Stomach smooth muscle (tissue), 2 donors: Measurements from ENCODE around the gene RIPPLY3.
"Not testable (repeated sequence)": the region's sequence is repeated elsewhere in the genome, so short reads cannot be mapped to it uniquely, and the experiment has no call there.

Experiments
- H3K27ac ChIP-seq: one replicate; pipeline ENCODE4 v1.7.0; 2013; ENCODE audit warnings: mild to moderate bottlenecking, low read length, inconsistent platforms
- H3K27me3 ChIP-seq, 2 donors: one replicate each; pipeline ENCODE4 v1.7.0; 2013; ENCODE audit warnings: low read length in 2 of 2; ENCODE audit not compliant: insufficient read depth in 2 of 2, control insufficient read depth in 1 of 2
- H3K36me3 ChIP-seq, 2 donors: one replicate each; pipeline ENCODE4 v1.7.0; 2013; ENCODE audit warnings: low read length in 2 of 2; ENCODE audit not compliant: control insufficient read depth in 2 of 2, insufficient read depth in 2 of 2
- H3K4me1 ChIP-seq: one replicate; pipeline ENCODE4 v1.7.0; 2013; ENCODE audit warnings: low read length; ENCODE audit not compliant: control insufficient read depth, insufficient read depth
- H3K4me3 ChIP-seq, 2 donors: one replicate each; pipeline ENCODE4 v1.7.0; 2013; ENCODE audit warnings: low read length in 2 of 2
- H3K9ac ChIP-seq, 2 donors: one replicate each; pipeline ENCODE4 v1.7.0; 2013; ENCODE audit warnings: low read length in 2 of 2, mild to moderate bottlenecking in 1 of 2
- H3K9me3 ChIP-seq, 2 donors: one replicate each; pipeline ENCODE4 v1.7.0; 2013; ENCODE audit warnings: low read length in 2 of 2; ENCODE audit not compliant: control insufficient read depth in 2 of 2
- donor health status: healthy.
- donor health status: Pancreatic carcinoma.

Gene RIPPLY3

DNA sequence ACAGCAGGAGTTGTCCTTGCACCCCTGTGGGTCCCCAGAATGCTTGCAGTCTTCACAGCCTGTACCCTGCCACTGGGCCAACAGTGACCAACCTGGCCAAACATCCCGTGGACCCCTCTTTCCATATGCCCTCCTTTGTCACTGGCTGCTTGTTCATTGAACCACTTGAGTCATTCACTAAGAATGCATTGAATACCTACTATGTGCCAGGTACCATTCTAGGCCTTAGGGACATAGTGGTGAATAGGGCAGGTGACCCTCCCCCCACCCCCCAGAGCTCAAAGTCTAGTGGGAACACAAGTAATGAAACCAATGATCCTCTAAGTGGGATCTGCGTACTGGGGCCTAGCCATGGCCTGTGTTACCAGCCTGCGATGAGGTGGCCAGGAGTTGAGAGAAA lies 38.1 kb downstream of the RIPPLY3 start:
- no peak overlapping the region for H3K27ac ChIP-seq
- no peak overlapping the region for H3K4me3 ChIP-seq
- H3K4me1 ChIP-seq = no peaks in the 10 kb centered on the region
- no peaks in the 10 kb centered on the region for H3K9me3 ChIP-seq
- no peak overlapping the region for H3K9ac ChIP-seq
- no peaks in the 10 kb centered on the region for H3K36me3 ChIP-seq
- H3K27me3 ChIP-seq = peaks cover 0 to 3% of the 10 kb centered on the region in 2 donors

DNA sequence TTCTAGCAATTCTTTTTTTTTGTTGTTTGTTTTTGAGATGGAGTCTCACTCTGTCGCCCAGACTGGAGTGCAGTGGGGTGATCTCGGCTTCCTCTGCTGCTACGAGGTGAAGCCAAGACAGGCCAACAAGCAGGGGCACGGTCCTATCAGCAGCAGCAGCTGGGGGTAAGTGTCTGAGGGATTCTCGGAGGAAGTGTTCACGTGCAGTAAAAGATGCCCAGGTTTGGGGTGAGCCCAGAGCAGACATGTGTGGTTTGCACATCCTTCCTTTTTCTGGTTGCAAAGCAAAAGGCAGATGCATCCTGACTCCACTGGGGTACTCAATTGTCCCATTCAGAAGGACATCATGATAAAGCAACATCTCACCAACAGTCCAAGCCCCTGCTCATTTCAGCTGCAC lies 38.6 kb downstream of the RIPPLY3 start:
- Histone ChIP-seq H3K27me3 (peaks cover 0 to 3% of the 10 kb centered on the region in 2 donors), H3K27ac (no peak overlapping the region), H3K9ac (no peak overlapping the region), H3K9me3 (no peaks in the 10 kb centered on the region), H3K4me1 (no peaks in the 10 kb centered on the region), H3K4me3 (no peak overlapping the region), H3K36me3 (no peaks in the 10 kb centered on the region)

- Histone ChIP-seq H3K36me3 (no peaks in the 10 kb centered on the region), H3K27me3 (peaks cover 0 to 3% of the 10 kb centered on the region in 2 donors), H3K9me3 (no peaks in the 10 kb centered on the region), H3K4me3 (no peak overlapping the region), H3K4me1 (no peaks in the 10 kb centered on the region), H3K27ac (no peak overlapping the region), H3K9ac (no peak overlapping the region)
These were observed 39.1 kb downstream of the RIPPLY3 start for GRCh38 chr21:37045556-37045955.

GRCh38 chr21:37047079-37047478 lies 40.6 kb downstream of the RIPPLY3 start:
- no peak overlapping the region for H3K27ac ChIP-seq
- no peak overlapping the region for H3K9ac ChIP-seq
- no peaks in the 10 kb centered on the region for H3K4me1 ChIP-seq
- H3K4me3 ChIP-seq = no peak overlapping the region
- H3K27me3 ChIP-seq = peaks cover 0 to 3% of the 10 kb centered on the region in 2 donors
- H3K36me3 ChIP-seq = no peaks in the 10 kb centered on the region
- H3K9me3 ChIP-seq = no peaks in the 10 kb centered on the region

DNA sequence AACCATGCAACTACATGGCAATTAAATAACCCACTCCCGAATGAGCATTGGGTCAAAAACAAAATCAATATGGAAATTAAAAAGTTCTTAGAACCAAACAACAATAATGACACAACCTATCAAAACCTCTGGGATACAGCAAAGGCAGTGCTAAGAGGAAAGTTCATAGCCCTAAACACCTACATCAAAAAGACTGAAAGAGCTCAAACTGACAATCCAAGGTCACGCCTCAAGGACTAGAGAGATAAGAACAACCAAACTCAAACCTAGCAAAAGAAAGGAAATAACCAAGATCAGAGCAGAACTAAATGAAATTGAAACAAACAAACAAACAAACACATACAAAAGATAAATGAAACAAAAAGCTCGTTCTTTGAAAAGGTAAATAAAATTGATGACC lies 43.2 kb downstream of the RIPPLY3 start:
- not testable (repeated sequence) for H3K4me1 ChIP-seq, H3K27me3 ChIP-seq

DNA sequence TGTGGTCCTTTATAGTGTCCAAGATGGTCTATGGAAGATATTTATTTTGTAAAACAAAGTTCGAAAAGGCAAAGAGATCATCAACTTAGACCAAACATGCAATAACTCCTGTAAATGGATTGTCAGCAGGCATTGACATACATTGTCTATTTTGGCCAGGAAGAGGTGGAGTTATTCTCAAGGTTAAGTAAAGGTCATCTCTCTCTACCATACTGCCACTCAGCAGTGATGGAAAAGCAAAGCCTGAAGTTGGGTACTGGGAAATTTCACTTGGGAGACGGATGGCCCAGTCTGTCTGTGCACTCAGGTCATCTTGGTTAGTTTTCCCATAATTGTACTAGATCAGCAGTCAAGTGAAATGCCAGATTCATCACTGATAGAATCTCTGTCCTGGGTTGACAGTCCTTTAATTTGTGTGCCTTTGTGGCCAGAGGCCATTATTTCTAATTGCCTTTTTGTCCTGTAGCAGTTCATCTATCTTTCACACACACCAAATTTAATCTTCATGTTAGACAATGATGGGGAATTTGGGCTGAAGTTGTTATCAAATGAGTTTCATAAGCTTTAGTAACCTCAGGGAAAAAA lies 48.9 kb downstream of the RIPPLY3 start:
- Histone ChIP-seq H3K9ac (no peak overlapping the region), H3K4me3 (no peak overlapping the region), H3K9me3 (no peaks in the 10 kb centered on the region), H3K4me1 (peaks cover under 1% of the 10 kb centered on the region), H3K36me3 (no peaks in the 10 kb centered on the region), H3K27me3 (no peaks in the 10 kb centered on the region), H3K27ac (no peak overlapping the region)

More for the DNA sequence above, 43.2 kb downstream of the RIPPLY3 start:
- H3K9ac ChIP-seq, H3K9me3 ChIP-seq, H3K27ac ChIP-seq, H3K4me3 ChIP-seq, H3K36me3 ChIP-seq: not testable (repeated sequence)

GRCh38 chr21:37057614-37058013 lies 51.1 kb downstream of the RIPPLY3 start:
- Histone ChIP-seq H3K9ac (no peak overlapping the region), H3K27me3 (no peaks in the 10 kb centered on the region), H3K4me3 (no peak overlapping the region), H3K4me1 (peaks cover 3% of the 10 kb centered on the region), H3K27ac (no peak overlapping the region), H3K36me3 (no peaks in the 10 kb centered on the region), H3K9me3 (no peaks in the 10 kb centered on the region)

DNA sequence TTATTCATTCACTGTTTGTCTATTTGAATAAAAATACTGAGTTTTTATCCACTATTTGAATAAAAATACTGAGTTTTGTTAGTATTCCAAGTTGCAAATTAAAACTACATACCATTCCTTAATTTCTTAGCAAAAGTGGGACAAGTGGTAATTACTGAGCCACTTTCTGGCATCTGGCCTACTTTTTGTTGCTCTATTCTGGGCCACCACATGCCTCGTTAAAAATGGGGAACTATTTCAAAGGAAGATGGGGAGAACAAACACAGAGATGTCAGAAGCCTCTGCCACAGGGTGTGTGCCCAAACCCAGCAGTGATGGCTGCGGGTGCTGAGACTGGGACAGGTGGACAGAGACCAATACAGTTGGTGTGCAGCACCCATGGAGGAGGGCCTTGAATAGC lies 51.8 kb downstream of the RIPPLY3 start:
- Histone ChIP-seq H3K27me3 (no peaks in the 10 kb centered on the region), H3K27ac (no peak overlapping the region), H3K4me3 (no peak overlapping the region), H3K36me3 (no peaks in the 10 kb centered on the region), H3K9ac (no peak overlapping the region), H3K9me3 (no peaks in the 10 kb centered on the region), H3K4me1 (peaks cover 3% of the 10 kb centered on the region)

- no peak overlapping the region for H3K27ac ChIP-seq
- H3K4me3 ChIP-seq = no peak overlapping the region
- no peaks in the 10 kb centered on the region for H3K27me3 ChIP-seq
- H3K36me3 ChIP-seq = no peaks in the 10 kb centered on the region
- H3K9me3 ChIP-seq = no peaks in the 10 kb centered on the region
- H3K4me1 ChIP-seq = peaks cover 3% of the 10 kb centered on the region
- H3K9ac ChIP-seq = no peak overlapping the region
These were observed 52.7 kb downstream of the RIPPLY3 start for GRCh38 chr21:37059181-37059580.

DNA sequence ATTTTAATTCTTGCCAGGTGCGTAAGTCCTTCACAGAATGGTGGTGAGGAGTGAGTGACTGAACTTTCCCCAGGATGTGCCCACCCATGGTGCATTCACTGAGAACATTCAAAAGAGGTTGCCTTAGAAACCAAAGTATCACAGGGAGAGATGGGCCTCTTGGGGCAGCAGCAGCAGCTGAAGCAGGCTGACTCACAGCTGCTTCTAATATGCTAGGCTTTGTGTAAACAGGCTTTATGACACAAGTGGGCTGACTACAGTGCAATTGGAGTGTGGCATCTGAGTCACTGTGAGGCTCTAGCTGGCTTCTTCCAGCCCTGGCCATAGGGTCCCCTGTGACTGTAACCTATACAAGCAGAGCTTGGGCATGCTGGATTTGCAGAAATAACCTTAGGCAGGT lies 53.8 kb downstream of the RIPPLY3 start:
- Histone ChIP-seq H3K9me3 (no peaks in the 10 kb centered on the region), H3K4me3 (no peak overlapping the region), H3K27me3 (no peaks in the 10 kb centered on the region), H3K36me3 (peaks cover 0 to 3% of the 10 kb centered on the region in 2 donors), H3K9ac (no peak overlapping the region), H3K27ac (no peak overlapping the region), H3K4me1 (peaks cover 3% of the 10 kb centered on the region)

DNA sequence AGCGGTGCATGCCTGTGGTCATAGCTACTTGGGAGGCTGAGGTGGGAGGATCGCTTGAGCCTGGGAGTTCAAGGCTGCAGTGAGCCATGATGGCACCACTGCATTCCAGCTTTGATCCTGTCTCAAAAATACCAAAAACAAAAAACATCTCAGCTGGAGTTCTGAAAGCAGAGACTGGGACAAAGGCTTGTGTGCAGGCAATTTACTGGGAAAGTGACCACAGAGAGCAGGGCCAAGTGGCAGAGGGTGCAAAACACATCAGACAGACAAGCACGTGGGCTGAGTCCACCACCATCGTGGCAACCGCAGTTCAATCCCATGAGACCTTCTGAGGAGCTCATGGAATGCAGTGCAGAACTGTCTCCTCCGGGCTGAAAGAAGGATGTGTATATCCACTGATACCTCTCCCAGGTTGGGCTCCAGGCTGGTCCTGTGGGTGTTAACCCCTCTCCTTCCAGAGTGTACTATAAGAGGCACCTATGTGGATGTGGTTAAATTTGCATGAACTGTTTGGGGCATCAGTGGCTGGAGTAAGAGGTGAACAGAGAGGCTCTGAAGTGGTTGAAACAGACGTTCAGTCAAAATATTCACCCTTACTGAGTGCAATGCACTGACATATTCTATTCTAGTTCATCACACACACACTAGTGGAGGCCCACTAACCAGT lies 55.6 kb downstream of the RIPPLY3 start:
- Histone ChIP-seq H3K27me3 (no peaks in the 10 kb centered on the region), H3K4me3 (no peak overlapping the region), H3K9ac (no peak overlapping the region), H3K27ac (no peak overlapping the region), H3K9me3 (no peaks in the 10 kb centered on the region), H3K4me1 (peaks cover 3% of the 10 kb centered on the region), H3K36me3 (peaks cover 0 to 5% of the 10 kb centered on the region in 2 donors)
